T-helper 2 cell treated with Interferon-gamma antibody and Interleukin-4, amounts not matched to agents 100 ng/mL and 5 ng/mL, for 36 hours (primary cell): Measurements from ENCODE around the gene ZNF791. TPM values are rescaled to one million over a fixed set of nuclear protein-coding genes. Genes with fewer than 3 reads are reported as not detected.
"Not testable (repeated sequence)": the region's sequence is repeated elsewhere in the genome, so short reads cannot be mapped to it uniquely, and the experiment has no call there.

Experiments used
- intact Hi-C: fragments of 100-400 bp; cut with micrococcal nuclease; formaldehyde crosslinking; loops from one replicate; pipeline ENCODE4 v1.15.1; 2023
- total RNA-seq: library from RNA; stranded (reverse); gene quantifications from 2 replicates; pipeline ENCODE4 v1.2.3, GENCODE V29; 2022

Gene ZNF791
- total RNA-seq, 1 donor from 2014 or later = 30.6 TPM

GRCh38 chr19:12665671-12666264 is 55.0 kb downstream of the ZNF791 start:
- intact Hi-C loops = loop anchor here (1.0 to 5.0 kb wide), 2 partner anchors 25 to 743 kb away; no protein-coding TSS in a partner anchor

- intact Hi-C loops = loop anchor here (1.0 to 5.0 kb wide), 2 partner anchors 26 to 744 kb away; no protein-coding TSS in a partner anchor
Measured at GRCh38 chr19:12666265-12667048, 55.7 kb downstream of the ZNF791 start, which contains the start of the genes MAN2B1 and WDR83. Gene MAN2B1 (minus strand): TSS chr19:12666742. CDS start chr19:12666701, 41 bp downstream. Gene WDR83 (plus strand): TSS chr19:12666807. CDS start chr19:12669791, 2,984 bp downstream.

- intact Hi-C loops = loop anchor here (5.0 kb wide), 1 partner anchor 746 kb away; no protein-coding TSS in a partner anchor
Measured at GRCh38 chr19:12667731-12668302, 57.1 kb downstream of the ZNF791 start.

- intact Hi-C loops = loop anchor here (5.0 kb wide), 1 partner anchor 746 kb away; no protein-coding TSS in a partner anchor
Measured at GRCh38 chr19:12668346-12668745, 57.6 kb downstream of the ZNF791 start.

GRCh38 chr19:12668932-12669269 is 58.2 kb downstream of the ZNF791 start:
- intact Hi-C loops = loop anchor here (1.0 to 5.0 kb wide), 3 partner anchors 12 to 747 kb away; partner anchors contain the start of gene DHPS

- intact Hi-C loops = loop anchor here (1.0 to 5.0 kb wide), 3 partner anchors 12 to 747 kb away; partner anchors contain the start of gene DHPS
Measured at GRCh38 chr19:12669270-12670158, 58.8 kb downstream of the ZNF791 start.

GRCh38 chr19:12670159-12670928 is 59.6 kb downstream of the ZNF791 start:
- intact Hi-C loops = no loop called here

- intact Hi-C loops = loop anchor here (1.0 kb wide), 1 partner anchor 108 kb away; no protein-coding TSS in a partner anchor
Measured at GRCh38 chr19:12672744-12673143, 62.0 kb downstream of the ZNF791 start.

GRCh38 chr19:12675399-12675798 is 64.7 kb downstream of the ZNF791 start:
- intact Hi-C loops = no loop called here

- intact Hi-C loops = loop anchor here (1.0 kb wide), 1 partner anchor 171 kb away; no protein-coding TSS in a partner anchor
Measured at GRCh38 chr19:12675940-12676339, 65.2 kb downstream of the ZNF791 start.

GRCh38 chr19:12676384-12676792 is 65.7 kb downstream of the ZNF791 start:
- intact Hi-C loops = loop anchor here (1.0 kb wide), 1 partner anchor 171 kb away; no protein-coding TSS in a partner anchor

- intact Hi-C loops = loop anchor here (1.0 kb wide), 1 partner anchor 170 kb away; no protein-coding TSS in a partner anchor
Measured at GRCh38 chr19:12676928-12677327, 66.2 kb downstream of the ZNF791 start.

GRCh38 chr19:12678039-12678438 is 67.3 kb downstream of the ZNF791 start:
- intact Hi-C loops = not testable (repeated sequence)

- intact Hi-C loops = loop anchor here (2.0 to 5.0 kb wide), 3 partner anchors 17 to 112 kb away; partner anchors contain the start of genes FBXW9, JUNB, ZNF490 and ZNF791
Measured at GRCh38 chr19:12680034-12680433, 69.3 kb downstream of the ZNF791 start.

GRCh38 chr19:12681074-12681987 is 70.6 kb downstream of the ZNF791 start, which contains the start of gene DHPS:
Gene DHPS (minus strand): TSS chr19:12681880. CDS start chr19:12681766, 114 bp downstream.
- intact Hi-C loops = loop anchor here (1.0 to 5.0 kb wide), 6 partner anchors 12 to 111 kb away; partner anchors contain the start of genes FBXW9, JUNB, TRIR and ZNF490
